ENCODE data around the gene PTPRK. TPM values are rescaled to one million over a fixed set of nuclear protein-coding genes. Genes with fewer than 3 reads are reported as not detected.

Gene PTPRK
- polyA plus RNA-seq, 1 donor (not counting 4 experiments of a cell fraction or from before 2014, with no cell fraction given), result 52.7 TPM

- Histone ChIP-seq H3K9me1 (ENCODE audit: control insufficient read depth, extremely low read depth, insufficient read depth, low read length) (no peaks in the 10 kb centered on the region), H3K36me3 (ENCODE audit: control insufficient read depth in 2 of 2, extremely low read depth in 1 of 2, insufficient read depth in 2 of 2, low read length in 2 of 2) (peaks cover 15 to 17% of the 10 kb centered on the region in 2 experiments), H3K4me3 (ENCODE audit: control insufficient read depth in 2 of 3, extremely low read depth in 1 of 3, insufficient read depth in 2 of 3, low read depth in 1 of 3, low read length in 3 of 3) (no peak overlapping the region), H3K4me1 (ENCODE audit: control insufficient read depth, extremely low read depth, insufficient read depth, low read length) (peaks cover 31% of the 10 kb centered on the region), H3K4me2 (ENCODE audit: control insufficient read depth, extremely low read depth, insufficient read depth, low read depth, low read length) (no peak overlapping the region), H3K79me2 (ENCODE audit: control insufficient read depth, insufficient read depth, low read length) (no peaks in the 10 kb centered on the region), H3K27me3 (ENCODE audit: control insufficient read depth, extremely low read depth, insufficient read depth, low read length) (no peaks in the 10 kb centered on the region), H4K20me1 (ENCODE audit: control insufficient read depth, extremely low read depth, insufficient read depth, low read length) (no peaks in the 10 kb centered on the region), H3K9ac (ENCODE audit: control insufficient read depth, extremely low read depth, insufficient read depth, low read length) (no peak overlapping the region), H2AFZ (ENCODE audit: control insufficient read depth, low read length) (no peak overlapping the region), H3K27ac (ENCODE audit: control insufficient read depth, insufficient read depth, low read length) (no peak overlapping the region), H3K9me3 (ENCODE audit: control insufficient read depth, low read depth, low read length) (no peaks in the 10 kb centered on the region)
- dilution Hi-C loops (cut with MboI; ENCODE audit: extremely low pct_ligation_motif_present, low sequenced_read_pairs), result no loop called here
- DNase-seq (ENCODE audit: low read depth, low spot score) (no peak), FAIRE-seq (no peak)
- no peak for TF ChIP-seq EZH2 (IDR thresholded peaks at IDR 0.05; ENCODE audit: low read length)
- TF ChIP-seq, protein P1, sequence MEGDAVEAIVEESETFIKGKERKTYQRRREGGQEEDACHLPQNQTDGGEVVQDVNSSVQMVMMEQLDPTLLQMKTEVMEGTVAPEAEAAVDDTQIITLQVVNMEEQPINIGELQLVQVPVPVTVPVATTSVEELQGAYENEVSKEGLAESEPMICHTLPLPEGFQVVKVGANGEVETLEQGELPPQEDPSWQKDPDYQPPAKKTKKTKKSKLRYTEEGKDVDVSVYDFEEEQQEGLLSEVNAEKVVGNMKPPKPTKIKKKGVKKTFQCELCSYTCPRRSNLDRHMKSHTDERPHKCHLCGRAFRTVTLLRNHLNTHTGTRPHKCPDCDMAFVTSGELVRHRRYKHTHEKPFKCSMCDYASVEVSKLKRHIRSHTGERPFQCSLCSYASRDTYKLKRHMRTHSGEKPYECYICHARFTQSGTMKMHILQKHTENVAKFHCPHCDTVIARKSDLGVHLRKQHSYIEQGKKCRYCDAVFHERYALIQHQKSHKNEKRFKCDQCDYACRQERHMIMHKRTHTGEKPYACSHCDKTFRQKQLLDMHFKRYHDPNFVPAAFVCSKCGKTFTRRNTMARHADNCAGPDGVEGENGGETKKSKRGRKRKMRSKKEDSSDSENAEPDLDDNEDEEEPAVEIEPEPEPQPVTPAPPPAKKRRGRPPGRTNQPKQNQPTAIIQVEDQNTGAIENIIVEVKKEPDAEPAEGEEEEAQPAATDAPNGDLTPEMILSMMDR (optimal IDR thresholded peaks at IDR 0.05 in 1 of 3, IDR thresholded peaks at IDR 0.05 in 1 of 3, conservative IDR thresholded peaks at IDR 0.05 in 1 of 3; ENCODE audit: extremely low read depth in 1 of 3, insufficient read depth in 2 of 3, low read length in 3 of 3), result no peak
Observed at GRCh38 chr6:127976796-127977195, 543.6 kb downstream of the PTPRK start.

- H3K9me3 ChIP-seq (ENCODE audit: control insufficient read depth, low read depth, low read length), result no peaks in the 10 kb centered on the region
- dilution Hi-C loops (cut with MboI; ENCODE audit: extremely low pct_ligation_motif_present, low sequenced_read_pairs), result no loop called here
- peaks cover 38% of the 10 kb centered on the region for H3K4me1 ChIP-seq (ENCODE audit: control insufficient read depth, extremely low read depth, insufficient read depth, low read length)
- no peak overlapping the region for H3K4me3 ChIP-seq (ENCODE audit: control insufficient read depth in 2 of 3, extremely low read depth in 1 of 3, insufficient read depth in 2 of 3, low read depth in 1 of 3, low read length in 3 of 3)
- no peaks in the 10 kb centered on the region for H3K27me3 ChIP-seq (ENCODE audit: control insufficient read depth, extremely low read depth, insufficient read depth, low read length)
- no peak overlapping the region for H3K9ac ChIP-seq (ENCODE audit: control insufficient read depth, extremely low read depth, insufficient read depth, low read length)
- no peaks in the 10 kb centered on the region for H3K9me1 ChIP-seq (ENCODE audit: control insufficient read depth, extremely low read depth, insufficient read depth, low read length)
- peaks cover 14 to 15% of the 10 kb centered on the region in 2 experiments for H3K36me3 ChIP-seq (ENCODE audit: control insufficient read depth in 2 of 2, extremely low read depth in 1 of 2, insufficient read depth in 2 of 2, low read length in 2 of 2)
- H2AFZ ChIP-seq (ENCODE audit: control insufficient read depth, low read length), result no peak overlapping the region
- H4K20me1 ChIP-seq (ENCODE audit: control insufficient read depth, extremely low read depth, insufficient read depth, low read length), result no peaks in the 10 kb centered on the region
- H3K79me2 ChIP-seq (ENCODE audit: control insufficient read depth, insufficient read depth, low read length), result no peaks in the 10 kb centered on the region
- H3K4me2 ChIP-seq (ENCODE audit: control insufficient read depth, extremely low read depth, insufficient read depth, low read depth, low read length), result no peak overlapping the region
- DNase-seq (ENCODE audit: low read depth, low spot score) (no peak), FAIRE-seq (no peak)
- TF ChIP-seq EZH2 (IDR thresholded peaks at IDR 0.05; ENCODE audit: low read length), result no peak
- TF ChIP-seq, protein P1 (optimal IDR thresholded peaks at IDR 0.05 in 1 of 3, IDR thresholded peaks at IDR 0.05 in 1 of 3, conservative IDR thresholded peaks at IDR 0.05 in 1 of 3; ENCODE audit: extremely low read depth in 1 of 3, insufficient read depth in 2 of 3, low read length in 3 of 3), result no peak
- H3K27ac ChIP-seq (ENCODE audit: control insufficient read depth, insufficient read depth, low read length), result no peak overlapping the region
Observed at GRCh38 chr6:127976111-127976510, 544.3 kb downstream of the PTPRK start.

Measured in keratinocyte (primary cell).